Ammon's horn (tissue), 1 donor: ENCODE data around the gene ZNF428.
A peak's percentile ranks its signal among the peaks of the same experiment; 100 is the strongest.
"Not testable (repeated sequence)": the region's sequence is repeated elsewhere in the genome, so short reads cannot be mapped to it uniquely, and the experiment has no call there.

Experiments used
- DNase-seq: peaks from one replicate; pipeline ENCODE4 v3.0.0-alpha.2; 2016; ENCODE audit warnings: low spot score

The ZNF428 gene

GRCh38 chr19:43592800-43593350 is 26.6 kb downstream of the ZNF428 start:
- DNase-seq: no peak

- DNase-seq: no peak
Observed at GRCh38 chr19:43591904-43592772, 27.3 kb downstream of the ZNF428 start.

- DNase-seq: no peak
Observed at GRCh38 chr19:43589678-43590077, 29.8 kb downstream of the ZNF428 start.

- no peak for DNase-seq
Observed at GRCh38 chr19:43589277-43589676, 30.2 kb downstream of the ZNF428 start.

GRCh38 chr19:43587029-43587428 is 32.4 kb downstream of the ZNF428 start:
- DNase-seq: not testable (repeated sequence)

- DNase-seq: no peak
Observed at GRCh38 chr19:43586346-43586745, 33.1 kb downstream of the ZNF428 start.

GRCh38 chr19:43584484-43584883 is 34.9 kb downstream of the ZNF428 start:
- no peak for DNase-seq

GRCh38 chr19:43582495-43582894 is 36.9 kb downstream of the ZNF428 start:
- no peak for DNase-seq

GRCh38 chr19:43581467-43581866 is 38.0 kb downstream of the ZNF428 start:
- no peak for DNase-seq

GRCh38 chr19:43578787-43579186 is 40.6 kb downstream of the ZNF428 start:
- DNase-seq: no peak

- DNase-seq: no peak
Observed at GRCh38 chr19:43575955-43576878, 43.2 kb downstream of the ZNF428 start.

GRCh38 chr19:43575156-43575950 is 44.1 kb downstream of the ZNF428 start, which contains the start of the genes PINLYP and XRCC1:
Gene PINLYP (plus strand): TSS chr19:43575801. CDS start chr19:43577192, 1,391 bp downstream.
Gene XRCC1 (minus strand): TSS chr19:43575527. CDS start chr19:43575458, 69 bp downstream.
- peak; percentile 100 for DNase-seq

GRCh38 chr19:43574424-43575155 is 44.8 kb downstream of the ZNF428 start:
- no peak for DNase-seq

GRCh38 chr19:43572171-43572588 is 47.2 kb downstream of the ZNF428 start:
- DNase-seq: no peak

- no peak for DNase-seq
Observed at GRCh38 chr19:43570174-43570791, 49.1 kb downstream of the ZNF428 start.

GRCh38 chr19:43569657-43570056 is 49.8 kb downstream of the ZNF428 start:
- DNase-seq: no peak

GRCh38 chr19:43564800-43565199 is 54.6 kb downstream of the ZNF428 start:
- DNase-seq: peak; percentile 45

GRCh38 chr19:43563816-43564457 is 55.5 kb downstream of the ZNF428 start:
- DNase-seq: no peak

GRCh38 chr19:43562698-43563241 is 56.7 kb downstream of the ZNF428 start:
- DNase-seq: peak; percentile 90
